Activated gamma-delta T cell treated with anti-CD3 and anti-CD28 coated beads, Interleukin-2, amount 50 U/mL, for 16 hours (primary cell): ENCODE measurements around the gene MSRB3.

ENCODE experiments used
- DNase-seq: peaks from one replicate; pipeline ENCODE4 v3.0.0-alpha.2; 2020; ENCODE audit warnings: low read depth

Gene MSRB3

DNA sequence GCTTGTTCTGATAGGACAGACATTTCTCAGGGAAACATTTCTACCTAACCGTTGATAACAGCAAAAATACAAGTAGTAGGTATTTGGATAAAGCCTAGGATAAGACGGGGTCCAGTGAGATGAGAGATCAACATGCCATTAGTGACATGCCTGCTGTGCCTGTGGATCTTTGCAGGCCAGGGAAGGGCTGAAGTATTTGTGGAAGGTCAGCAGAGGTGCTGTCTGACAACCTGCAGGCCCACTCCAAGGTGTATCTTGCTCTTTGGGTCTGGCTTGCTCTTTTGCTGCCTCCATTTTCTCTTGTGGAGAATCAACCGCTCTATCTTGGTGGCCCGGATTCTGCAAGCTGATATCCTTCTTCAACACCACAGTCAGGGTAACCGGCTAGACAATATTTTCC lies 46.7 kb downstream of the MSRB3 start:
- no peak for DNase-seq

DNA sequence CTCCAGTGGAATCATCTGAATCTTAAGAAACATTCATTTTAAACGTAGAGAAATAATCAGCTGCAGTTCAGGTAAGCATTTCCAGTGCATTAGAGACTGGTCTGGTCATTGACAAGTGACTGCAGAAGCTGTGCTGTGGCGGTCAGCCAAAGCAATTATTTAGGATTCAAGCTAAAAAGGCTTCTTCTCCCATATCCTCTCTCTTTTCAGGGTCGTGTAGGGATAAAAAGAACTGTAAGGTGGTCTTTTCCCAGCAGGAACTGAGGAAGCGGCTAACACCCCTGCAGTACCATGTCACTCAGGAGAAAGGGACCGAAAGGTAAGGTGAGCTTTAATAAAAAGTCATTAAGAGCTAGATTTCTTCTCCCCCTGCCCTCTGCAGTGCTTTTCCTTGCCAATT lies 48.1 kb downstream of the MSRB3 start:
- DNase-seq, result no peak

DNA sequence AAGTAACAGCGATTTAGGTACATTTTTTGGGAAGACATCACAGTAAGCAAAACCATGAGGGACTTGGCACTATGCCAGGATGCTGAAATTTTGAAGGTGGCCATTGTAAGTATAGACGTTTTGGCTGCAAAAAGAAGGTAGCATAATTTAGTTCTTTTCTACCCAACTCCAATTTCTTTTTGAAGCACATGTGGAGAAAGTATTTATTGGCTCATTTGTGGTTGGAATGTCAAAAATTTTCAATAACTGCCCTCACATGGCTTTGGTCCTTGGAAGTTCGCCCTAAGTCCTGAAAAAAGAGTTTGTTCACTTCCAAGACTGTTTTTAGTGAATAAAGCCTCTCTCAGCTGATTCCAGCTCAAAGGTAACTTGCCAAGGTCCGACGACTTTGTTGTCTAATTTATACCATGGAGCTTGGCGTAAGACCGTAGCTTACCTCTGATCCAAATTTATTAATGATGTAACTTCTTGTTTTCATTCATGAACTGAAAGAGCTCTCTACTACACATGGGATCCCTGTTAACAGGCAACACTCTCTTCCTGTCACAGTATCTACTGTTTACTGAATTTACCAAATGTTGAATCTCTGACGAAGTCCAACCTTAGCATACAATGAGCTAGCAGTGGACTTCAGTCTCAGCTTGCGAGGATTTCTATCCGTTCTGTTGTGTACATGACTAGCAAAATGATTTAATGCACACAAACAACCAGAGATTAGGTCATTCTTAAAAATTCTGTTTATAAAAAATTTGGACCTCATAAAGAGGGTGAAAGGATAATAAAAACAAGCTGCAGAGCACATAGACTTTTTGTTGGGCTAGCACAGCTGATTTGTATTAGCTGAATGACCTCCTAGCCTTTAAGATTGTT lies 49.0 kb downstream of the MSRB3 start:
- no peak for DNase-seq

DNA sequence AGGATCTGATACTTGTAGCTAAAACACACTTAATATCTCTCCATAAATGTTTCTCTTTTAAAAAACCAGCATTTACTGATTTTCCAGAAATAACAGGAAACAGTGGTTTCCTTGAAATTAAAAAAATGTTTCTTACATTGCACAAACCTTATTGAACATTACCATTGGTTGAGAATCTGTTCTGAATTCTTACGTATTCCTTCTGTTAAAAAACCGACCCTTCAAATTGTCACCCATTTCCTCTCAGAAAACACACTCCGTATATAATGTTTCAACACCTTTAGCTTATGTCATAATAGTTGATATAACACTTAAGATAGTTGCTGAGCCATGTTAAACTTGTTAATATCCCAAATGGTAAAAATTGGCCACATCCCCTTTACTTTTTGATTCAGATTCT lies 51.2 kb downstream of the MSRB3 start:
- no peak for DNase-seq

DNA sequence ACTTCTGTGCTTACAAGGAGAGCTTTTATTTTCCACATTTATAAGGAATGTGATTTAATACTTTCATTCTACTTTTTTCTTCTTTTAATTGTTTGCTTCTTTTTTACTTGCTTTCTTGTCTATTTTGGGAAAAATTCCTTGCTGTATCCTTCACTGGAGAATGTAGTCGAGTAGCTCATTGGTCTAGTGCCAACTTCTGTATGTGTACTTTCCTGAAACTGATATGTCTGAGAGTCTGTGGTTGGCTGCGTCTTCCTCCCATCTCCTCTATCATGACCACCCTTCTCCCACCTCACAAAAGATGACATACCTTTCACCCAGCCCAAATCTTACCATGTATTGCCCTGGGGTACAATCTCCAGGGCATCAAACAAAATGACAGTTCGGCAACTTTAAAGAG lies 51.8 kb downstream of the MSRB3 start:
- no peak for DNase-seq

DNA sequence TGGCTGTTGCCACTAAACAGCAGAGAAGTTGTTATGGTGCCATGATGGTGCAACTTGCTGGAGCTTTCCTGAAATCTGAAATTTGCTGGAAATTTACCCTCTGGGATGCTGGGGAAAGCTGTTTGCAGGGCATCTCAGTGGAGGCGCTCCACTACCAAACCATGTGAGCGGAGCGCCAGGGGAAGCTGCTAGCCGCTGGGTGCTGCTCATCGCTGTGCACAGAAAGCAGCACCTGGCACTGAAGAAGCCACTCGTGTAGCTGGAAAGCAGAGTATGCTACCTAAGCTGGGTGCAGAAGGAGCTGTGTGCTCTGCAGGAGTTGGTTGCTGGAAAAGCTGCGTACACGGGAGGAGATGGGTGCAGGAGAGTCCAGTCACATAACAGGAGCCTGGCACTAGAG lies 53.0 kb downstream of the MSRB3 start:
- DNase-seq, result no peak

DNA sequence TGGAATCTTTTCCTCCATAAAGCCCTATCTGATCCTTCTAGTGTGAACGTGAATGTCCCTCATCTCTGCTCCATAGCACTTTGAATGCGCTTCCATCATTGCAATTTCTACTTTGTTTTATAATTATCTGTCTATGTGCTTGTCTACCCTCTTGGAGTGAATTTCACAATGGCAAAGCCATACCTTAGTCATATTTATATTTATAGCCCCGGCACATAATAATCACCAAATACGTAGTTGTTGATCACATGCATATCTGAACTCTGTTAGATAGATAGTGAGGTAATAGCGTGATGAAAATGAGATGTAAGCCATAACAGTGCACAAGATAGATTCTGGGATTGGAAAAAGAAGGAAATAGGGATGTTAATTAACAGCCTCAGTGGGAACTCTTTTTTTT lies 55.2 kb downstream of the MSRB3 start:
- no peak for DNase-seq

DNA sequence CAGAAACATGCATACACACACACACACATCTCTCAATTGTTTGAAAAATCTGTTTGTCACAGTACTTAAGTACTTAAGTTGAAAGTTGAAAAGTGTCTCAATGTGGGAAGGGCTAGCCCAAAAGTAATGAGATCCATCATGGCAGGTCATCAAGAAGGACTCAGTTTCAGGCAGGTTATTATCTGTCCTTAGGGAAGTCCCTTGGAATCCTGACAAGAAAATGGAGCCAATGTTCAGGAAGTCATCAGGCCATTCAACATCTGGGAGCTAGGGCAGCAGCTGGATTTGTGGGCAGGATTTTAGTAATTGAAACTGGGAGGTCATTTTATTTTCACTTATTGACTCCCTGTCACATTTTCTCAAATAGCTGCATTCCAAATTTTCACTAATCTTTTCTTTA lies 56.0 kb downstream of the MSRB3 start:
- DNase-seq, result no peak

DNA sequence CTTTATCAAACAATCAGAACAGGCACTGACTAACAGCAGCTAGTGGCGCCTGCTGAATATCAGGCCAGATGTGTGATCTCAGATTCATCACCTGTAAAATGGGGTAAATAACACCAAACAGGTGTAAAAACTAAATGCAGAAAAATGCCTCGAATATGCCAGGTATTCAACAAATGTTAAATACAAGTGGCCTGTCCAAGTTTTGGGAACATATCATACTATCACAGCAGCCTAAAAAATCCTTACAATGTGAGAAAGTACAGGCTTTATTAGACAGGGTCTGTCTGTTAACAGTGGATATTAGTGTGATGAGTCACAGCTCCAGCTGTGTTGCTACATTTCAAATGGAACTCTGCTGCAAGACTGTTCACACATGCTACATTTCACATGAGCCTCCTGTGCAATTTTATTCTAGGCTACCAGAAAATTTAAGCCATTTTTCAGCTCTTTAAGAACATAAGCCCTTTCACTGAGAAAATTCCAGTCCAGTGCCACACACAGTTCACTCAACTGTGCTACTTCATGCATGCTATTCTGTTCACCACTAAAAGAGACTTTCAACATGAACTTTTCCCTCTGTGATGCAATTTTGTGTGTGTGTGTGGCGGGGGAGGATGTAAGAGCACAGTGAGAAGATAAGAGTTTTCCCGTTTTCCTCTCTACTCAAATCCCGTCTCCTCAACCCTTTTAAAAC lies 56.7 kb downstream of the MSRB3 start:
- DNase-seq, result no peak

DNA sequence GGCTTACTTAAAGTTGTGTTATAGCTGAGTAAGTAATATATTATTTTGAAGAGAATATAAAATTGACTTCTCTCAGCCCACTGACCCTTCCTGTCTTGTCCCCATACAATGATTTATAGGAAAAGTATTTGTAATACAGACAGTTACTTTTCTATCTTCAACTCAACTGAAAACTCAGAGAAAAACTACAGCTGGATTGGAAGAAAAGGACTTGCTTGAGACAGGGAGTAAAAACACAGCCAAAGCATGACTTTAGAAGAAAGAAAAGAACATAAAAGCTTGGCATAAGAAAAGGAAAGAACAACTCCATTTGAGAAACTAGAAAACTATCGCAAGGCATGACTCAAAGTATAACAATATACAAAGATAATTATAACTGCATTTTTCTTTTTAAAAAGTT lies 57.5 kb downstream of the MSRB3 start:
- no peak for DNase-seq

DNA sequence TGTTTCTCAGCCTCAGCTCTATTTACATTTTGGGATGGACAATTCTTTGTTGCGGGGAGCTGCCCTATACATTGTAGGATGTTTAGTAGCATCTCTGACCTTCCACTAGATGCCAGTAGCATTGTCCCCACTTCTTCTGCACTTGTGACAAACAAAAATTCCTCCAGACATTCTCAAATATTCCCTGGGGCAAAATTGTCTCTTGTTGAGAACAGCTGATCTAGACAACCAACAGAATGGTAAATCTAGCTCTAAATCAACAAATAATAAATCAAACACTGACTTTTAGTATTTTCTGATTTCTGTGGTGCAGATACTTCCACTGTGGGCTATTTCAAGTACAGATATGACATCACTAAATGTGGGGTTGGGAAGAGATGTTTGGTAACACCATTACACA lies 60.7 kb downstream of the MSRB3 start:
- no peak for DNase-seq

DNA sequence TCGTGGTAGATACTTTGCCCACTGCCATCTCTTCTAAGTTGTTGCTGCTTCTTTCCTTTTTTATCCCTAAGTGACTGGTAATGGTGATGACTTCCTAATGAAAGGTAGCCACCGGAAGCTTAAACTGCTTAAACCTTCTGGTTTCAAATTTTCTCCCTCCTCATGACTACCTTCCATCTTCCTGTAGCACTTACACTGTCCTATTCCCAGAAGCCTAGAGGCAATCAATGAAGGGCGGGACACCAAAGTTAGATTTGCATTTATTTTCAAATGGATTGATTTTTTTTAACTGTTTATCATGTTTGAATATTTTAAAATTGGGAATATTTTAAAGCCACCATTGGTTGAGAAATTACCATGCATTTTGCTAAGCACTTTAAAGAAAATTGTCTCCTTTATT lies 64.7 kb downstream of the MSRB3 start:
- DNase-seq, result no peak

DNA sequence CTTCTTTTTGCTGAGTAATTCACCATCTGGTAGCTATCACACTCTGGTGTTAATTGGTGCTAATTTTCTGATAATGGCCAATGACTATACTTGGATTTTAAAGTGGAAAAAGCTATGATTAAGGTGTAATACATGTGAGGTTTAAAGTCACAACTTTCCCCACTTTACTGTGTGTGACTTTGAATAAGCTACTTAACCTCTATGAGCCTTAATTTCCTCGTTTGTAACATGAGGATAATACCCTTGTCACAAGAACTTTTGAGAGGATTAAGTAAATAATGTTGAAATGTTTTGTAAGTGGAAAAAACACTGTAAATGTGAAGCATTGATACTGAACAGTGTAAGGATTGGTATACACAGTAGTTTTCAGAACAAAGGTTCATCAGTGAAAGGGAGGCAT lies 65.3 kb downstream of the MSRB3 start:
- no peak for DNase-seq

DNA sequence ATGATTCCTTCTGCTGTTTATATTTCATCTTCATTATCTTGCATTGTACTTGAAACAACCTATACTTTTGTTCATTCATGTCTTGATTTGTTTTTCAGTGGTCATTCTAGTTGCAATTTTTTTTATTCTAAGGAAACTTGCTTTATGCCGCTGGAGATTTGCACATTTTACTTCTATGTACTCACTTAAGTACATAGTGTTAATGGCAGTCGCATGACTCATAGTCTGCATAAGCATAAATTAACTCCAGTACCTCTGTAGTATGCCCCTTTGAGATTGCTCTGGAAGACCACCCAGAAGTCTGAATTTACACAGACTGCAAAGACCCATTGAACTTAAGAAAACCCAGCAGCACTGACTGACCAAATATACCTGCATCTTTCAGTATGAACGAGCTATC lies 77.0 kb downstream of the MSRB3 start:
- DNase-seq, result no peak

DNA sequence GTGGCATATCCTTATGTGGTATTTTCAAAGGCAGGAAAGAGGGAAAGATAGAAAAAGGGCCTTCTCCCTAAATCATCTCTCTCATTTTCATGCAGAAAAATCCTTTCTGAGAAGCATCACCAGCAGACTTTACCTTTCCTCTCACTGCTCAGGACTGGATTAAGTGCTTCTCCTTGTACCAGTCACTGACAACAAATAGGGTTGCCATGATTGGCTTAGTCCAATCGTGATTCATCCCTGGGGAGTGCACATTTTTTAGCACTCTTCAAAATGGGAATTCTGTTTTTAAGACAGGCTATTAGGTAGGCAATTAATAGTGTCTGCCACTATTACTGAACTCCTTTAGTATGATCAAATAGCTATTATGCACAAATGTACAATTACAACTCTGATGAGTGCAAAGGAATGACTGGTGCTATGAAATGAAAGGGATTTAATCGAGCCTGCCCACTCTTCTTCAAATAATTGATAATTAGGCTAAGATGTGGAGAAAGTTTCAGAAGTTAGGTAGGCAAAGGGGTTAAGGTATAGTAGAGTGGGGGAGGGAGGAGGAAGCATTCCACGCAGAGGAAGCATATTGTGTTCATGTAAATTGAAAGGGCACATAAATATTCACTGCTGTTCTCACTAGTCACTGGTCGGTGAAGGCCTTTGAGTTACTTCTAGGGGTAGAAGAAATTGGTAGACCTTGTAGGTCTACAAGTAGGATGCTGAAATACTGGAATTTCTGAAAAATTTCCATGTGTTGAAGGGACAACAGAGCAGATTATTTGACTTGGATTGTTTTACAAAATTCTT lies 84.0 kb downstream of the MSRB3 start:
- DNase-seq, result no peak

DNA sequence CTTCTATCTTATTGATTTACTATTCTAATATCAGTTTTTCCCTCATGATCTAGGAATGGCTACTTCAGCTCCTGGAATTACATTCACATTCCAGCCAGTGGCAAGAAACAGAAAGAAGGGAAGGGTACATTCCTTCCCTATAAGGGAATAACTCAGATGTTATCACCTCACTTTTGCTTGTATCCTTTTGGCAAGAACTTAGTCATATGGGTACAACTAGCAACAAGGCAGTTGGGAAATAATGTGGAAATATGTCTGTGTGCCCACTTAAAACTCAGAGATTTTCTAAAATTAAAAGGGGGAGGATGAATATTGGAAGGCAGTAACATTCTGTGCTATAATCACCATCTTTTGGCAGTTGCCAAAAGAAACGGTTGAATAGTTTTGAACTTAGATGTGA lies 85.6 kb downstream of the MSRB3 start:
- DNase-seq, result no peak

DNA sequence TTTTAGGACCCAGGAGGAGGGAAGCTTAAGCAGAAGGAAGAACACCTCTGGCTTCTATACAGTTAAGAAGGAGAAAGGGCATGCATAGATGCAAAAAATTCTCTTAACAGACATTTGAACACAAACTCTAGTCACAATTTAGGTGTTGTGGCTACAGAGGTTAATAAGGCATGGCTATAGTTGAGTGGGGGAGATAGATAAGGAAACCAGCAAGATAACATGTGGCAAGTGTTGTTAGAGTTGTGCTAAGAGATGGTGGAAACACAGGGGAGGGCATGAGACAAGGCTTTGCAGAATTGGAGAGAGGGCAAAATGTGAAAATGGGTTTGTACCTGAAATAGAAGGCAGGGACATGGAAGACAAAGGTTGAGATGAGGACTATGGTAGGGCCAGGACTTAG lies 88.9 kb downstream of the MSRB3 start:
- no peak for DNase-seq

DNA sequence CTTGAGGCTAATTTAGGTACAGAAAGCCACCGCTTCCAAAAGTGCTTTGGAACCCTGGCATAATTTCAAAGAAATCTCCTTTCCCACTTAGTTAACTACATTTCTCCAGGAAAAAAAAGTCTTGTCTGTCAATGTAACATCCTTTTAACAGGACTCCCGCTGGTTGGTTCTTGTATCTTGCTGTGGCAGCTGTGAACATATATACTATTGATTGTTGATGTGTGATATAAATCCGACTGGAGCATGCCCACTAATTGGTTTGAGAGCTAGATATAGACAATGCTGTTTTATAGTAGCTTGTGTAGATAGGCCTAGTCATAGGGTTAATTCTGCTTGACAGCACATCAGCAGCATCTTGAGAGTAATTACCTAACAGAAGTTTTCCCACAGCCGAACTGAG lies 89.6 kb downstream of the MSRB3 start:
- no peak for DNase-seq

DNA sequence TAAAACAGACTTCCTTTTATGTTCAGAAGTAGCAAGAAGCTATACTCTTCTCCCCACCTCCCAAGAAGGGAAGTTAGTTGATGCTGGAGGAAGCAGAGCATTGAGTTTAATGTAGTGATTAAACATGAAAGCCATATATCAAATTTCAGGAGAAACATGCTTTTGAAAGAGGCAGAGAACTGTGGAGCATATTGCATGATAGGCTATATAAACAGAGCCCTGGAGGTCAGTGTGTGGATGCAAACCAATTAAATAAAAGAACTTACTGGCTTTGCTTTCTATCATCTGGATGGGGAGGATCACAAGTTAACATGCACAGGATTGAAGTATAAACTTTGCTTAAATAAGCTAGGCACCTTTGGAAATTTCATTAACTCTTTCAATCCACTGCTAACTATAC lies 94.1 kb downstream of the MSRB3 start:
- no peak for DNase-seq

DNA sequence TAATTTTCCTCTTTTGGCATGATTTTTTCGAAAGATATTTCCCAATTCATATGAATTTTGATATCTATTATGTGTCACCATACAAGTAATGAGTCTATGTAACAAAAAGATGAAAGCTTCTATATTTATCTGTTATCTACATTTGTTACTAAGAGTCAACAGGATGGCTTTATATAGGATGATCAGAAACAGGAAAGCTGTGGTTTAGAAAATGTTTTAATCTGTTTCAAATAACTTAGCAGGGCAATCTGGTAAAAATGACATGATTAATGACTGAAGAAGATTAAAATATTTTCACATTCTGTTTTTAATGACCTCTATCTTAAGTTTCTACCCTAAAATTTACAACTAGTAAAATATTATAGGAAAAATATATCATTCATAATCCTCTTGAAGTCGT lies 105.8 kb downstream of the MSRB3 start:
- DNase-seq, result no peak

DNA sequence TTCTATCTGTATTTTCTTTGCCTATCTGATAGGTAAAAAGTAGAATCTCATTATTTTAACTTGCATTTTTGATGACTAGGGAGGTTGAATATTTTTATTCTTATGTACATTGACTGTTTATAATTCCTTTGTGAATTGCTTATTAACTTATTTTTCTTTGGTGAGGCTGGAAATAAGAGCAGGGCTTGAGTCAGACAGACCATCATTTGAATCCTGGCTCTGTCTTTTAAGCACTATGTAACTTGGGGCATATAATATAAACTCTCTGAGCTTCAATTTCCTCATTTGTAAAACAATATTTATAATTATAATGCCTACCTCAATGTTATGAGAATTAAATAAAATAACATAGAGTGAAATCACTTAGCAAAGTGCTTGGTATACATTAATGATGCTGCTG lies 108.9 kb downstream of the MSRB3 start:
- no peak for DNase-seq

DNA sequence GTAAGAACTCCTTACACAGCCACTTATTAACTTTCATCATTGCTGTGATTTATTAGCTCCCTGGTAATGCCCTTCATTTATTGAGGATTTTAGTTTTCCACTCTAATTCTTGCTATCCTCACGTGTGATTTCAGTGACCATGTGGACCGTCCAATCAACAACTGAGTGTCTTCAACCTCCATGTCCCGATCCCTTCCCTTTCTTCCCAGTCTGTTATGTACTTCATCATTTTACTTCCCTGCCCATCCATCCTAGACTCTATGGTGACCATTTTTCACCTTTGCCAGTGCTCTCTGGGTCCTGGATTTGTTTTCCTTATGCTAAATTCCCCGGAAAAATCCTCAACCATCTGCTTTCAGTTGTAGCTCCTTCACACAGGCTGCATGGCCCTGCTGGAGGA lies 111.0 kb downstream of the MSRB3 start:
- DNase-seq, result no peak

DNA sequence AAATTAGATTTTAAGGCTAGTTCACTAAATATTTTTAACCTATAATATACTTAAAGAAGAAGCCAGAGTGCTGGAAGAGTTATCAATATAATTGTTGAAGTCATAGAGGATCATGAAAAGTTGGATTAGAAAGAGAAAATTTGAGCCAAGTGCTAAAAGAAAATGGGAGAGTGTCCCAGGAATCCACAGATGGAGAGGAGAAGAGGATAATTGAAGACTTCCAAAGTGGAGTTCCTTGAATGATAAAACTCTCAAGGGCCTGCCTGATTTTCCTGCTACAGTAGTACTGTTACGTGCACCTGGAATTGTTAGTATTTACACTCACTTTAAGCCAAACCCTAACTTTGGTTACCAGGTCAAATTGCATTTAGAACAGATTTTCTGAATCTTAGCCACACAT lies 113.2 kb downstream of the MSRB3 start:
- no peak for DNase-seq
